AG10803 (cell line): ENCODE results near the gene ROBO1.
"Not testable (repeated sequence)": the region's sequence is repeated elsewhere in the genome, so short reads cannot be mapped to it uniquely, and the experiment has no call there.

ENCODE experiments used
- DNase-seq: peaks from one replicate; pipeline ENCODE4 v3.0.0; 2010; ENCODE audit warnings: low read depth
- H3K4me3 ChIP-seq: 2 replicates; pipeline ENCODE4 v1.5.1; 2011; ENCODE audit warnings: mild to moderate bottlenecking, low read length, control low read depth
- CTCF ChIP-seq: conservative IDR thresholded peaks from 2 replicates; pipeline ENCODE4 v1.5.1; 2011; ENCODE audit warnings: mild to moderate bottlenecking, low read length, control low read depth, inconsistent platforms

ROBO1 gene

GRCh38 chr3:78893161-78893560 lies 874.6 kb downstream of the ROBO1 start:
- TF ChIP-seq CTCF = no peak
- no peak for DNase-seq

GRCh38 chr3:78889348-78889747 lies 878.5 kb downstream of the ROBO1 start:
- no peak for DNase-seq
- no peak for TF ChIP-seq CTCF
- no peak overlapping the region for H3K4me3 ChIP-seq

More at GRCh38 chr3:78893161-78893560, 874.6 kb downstream of the ROBO1 start:
- H3K4me3 ChIP-seq = no peak overlapping the region

- DNase-seq = no peak
- no peak overlapping the region for H3K4me3 ChIP-seq
- no peak for TF ChIP-seq CTCF
These were observed 879.2 kb downstream of the ROBO1 start for GRCh38 chr3:78888635-78889034.

- H3K4me3 ChIP-seq = no peak overlapping the region
- peak; percentile 55 for DNase-seq
- TF ChIP-seq CTCF = no peak
These were observed 880.2 kb downstream of the ROBO1 start for GRCh38 chr3:78887547-78888011.

GRCh38 chr3:78887029-78887428 lies 880.8 kb downstream of the ROBO1 start:
- TF ChIP-seq CTCF = no peak
- no peak overlapping the region for H3K4me3 ChIP-seq
- peak; percentile 81 for DNase-seq

GRCh38 chr3:78884567-78884966 lies 883.2 kb downstream of the ROBO1 start:
- not testable (repeated sequence) for H3K4me3 ChIP-seq, DNase-seq

GRCh38 chr3:78882251-78882650 lies 885.5 kb downstream of the ROBO1 start:
- DNase-seq = no peak
- TF ChIP-seq CTCF = no peak
- H3K4me3 ChIP-seq = no peak overlapping the region

GRCh38 chr3:78881501-78881900 lies 886.3 kb downstream of the ROBO1 start:
- TF ChIP-seq CTCF = no peak
- no peak for DNase-seq

More at GRCh38 chr3:78881501-78881900, 886.3 kb downstream of the ROBO1 start:
- no peak overlapping the region for H3K4me3 ChIP-seq
